Measurements from ENCODE around the gene DAAM1. TPM values are rescaled to one million over a fixed set of nuclear protein-coding genes. Genes with fewer than 3 reads are reported as not detected.
A peak's percentile ranks its signal among the peaks of the same experiment; 100 is the strongest.

Gene DAAM1
- total RNA-seq, 3 donors from 2014 or later = 50.1 to 95.9 (median 64.2) TPM

- H3K4me1 ChIP-seq = peaks cover 6 to 17% of the 10 kb centered on the region in 2 donors
- TF ChIP-seq, protein P1, sequence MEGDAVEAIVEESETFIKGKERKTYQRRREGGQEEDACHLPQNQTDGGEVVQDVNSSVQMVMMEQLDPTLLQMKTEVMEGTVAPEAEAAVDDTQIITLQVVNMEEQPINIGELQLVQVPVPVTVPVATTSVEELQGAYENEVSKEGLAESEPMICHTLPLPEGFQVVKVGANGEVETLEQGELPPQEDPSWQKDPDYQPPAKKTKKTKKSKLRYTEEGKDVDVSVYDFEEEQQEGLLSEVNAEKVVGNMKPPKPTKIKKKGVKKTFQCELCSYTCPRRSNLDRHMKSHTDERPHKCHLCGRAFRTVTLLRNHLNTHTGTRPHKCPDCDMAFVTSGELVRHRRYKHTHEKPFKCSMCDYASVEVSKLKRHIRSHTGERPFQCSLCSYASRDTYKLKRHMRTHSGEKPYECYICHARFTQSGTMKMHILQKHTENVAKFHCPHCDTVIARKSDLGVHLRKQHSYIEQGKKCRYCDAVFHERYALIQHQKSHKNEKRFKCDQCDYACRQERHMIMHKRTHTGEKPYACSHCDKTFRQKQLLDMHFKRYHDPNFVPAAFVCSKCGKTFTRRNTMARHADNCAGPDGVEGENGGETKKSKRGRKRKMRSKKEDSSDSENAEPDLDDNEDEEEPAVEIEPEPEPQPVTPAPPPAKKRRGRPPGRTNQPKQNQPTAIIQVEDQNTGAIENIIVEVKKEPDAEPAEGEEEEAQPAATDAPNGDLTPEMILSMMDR (IDR thresholded peaks at IDR 0.05) = no peak
- TF ChIP-seq POLR2A (IDR thresholded peaks at IDR 0.05) (no peak), POLR2AphosphoS5 (IDR thresholded peaks at IDR 0.05) (no peak)
- peak overlapping the region; percentile 21 to 26 for H3K27ac ChIP-seq
- H3K27me3 ChIP-seq = no peaks in the 10 kb centered on the region
- intact Hi-C loops (cut with DNase I; ENCODE audit: low total_unique reads) = no loop called here
- no peaks in the 10 kb centered on the region for H3K36me3 ChIP-seq
- no peaks in the 10 kb centered on the region for H3K9me3 ChIP-seq
- no peak overlapping the region for H3K4me3 ChIP-seq
- no peak for DNase-seq (ENCODE audit: low spot score in 2 of 2)
Observed at GRCh38 chr14:59214702-59215302, 26.3 kb downstream of the DAAM1 start.

DNA sequence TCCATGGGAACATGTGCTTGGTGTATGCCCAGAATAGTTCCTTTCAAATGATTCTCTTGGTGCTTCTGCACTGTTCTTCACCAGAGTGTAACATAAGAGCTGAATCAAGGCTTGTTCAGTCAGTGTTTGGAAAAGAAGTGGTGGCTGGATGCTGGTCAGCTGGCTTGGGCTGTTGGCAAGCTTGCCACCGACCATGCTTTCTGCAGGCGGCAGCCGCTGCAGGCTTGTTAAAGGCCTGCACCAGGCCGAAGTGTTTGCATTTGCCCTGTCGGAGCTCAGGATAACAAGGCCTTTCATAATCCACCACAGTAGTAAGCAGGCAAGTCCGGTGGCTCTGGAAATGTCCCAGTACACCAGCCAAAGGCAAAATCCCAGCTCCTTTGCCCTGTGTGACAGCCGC lies 26.9 kb downstream of the DAAM1 start:
- no peaks in the 10 kb centered on the region for H3K27me3 ChIP-seq
- H3K9me3 ChIP-seq = no peaks in the 10 kb centered on the region
- H3K27ac ChIP-seq = peak overlapping the region; percentile 21 to 66
- peaks cover 6 to 17% of the 10 kb centered on the region in 2 donors for H3K4me1 ChIP-seq
- TF ChIP-seq POLR2AphosphoS5 (IDR thresholded peaks at IDR 0.05) (peak in 2 of 3 donors; percentile 66 to 74), POLR2A (IDR thresholded peaks at IDR 0.05) (no peak)
- TF ChIP-seq, protein P1 (IDR thresholded peaks at IDR 0.05) = no peak
- peak; percentile 72 to 73 for DNase-seq (ENCODE audit: low spot score in 2 of 2)
- intact Hi-C loops (cut with DNase I; ENCODE audit: low total_unique reads) = no loop called here
- H3K4me3 ChIP-seq = no peak overlapping the region
- no peaks in the 10 kb centered on the region for H3K36me3 ChIP-seq

DNA sequence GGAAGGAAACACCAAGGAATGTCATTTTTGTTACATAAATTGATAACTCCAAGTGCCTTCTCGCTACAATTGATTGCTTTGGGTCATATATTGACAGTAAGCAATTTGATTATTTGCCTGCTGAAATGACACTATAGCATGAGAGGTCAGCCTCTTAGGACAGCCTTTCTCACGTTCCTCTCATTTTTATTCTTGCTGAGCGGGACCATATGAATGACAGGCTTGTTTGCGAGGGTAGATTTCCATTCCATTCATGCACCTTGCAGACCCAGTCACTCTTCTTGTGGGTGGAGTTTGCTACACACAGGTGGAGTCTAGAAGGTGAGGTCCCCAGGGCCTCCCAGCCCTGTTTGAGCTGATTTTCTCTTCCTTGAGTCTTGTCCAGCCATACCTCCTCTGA lies 27.3 kb downstream of the DAAM1 start:
- intact Hi-C loops (cut with DNase I; ENCODE audit: low total_unique reads) = no loop called here
- no peak for DNase-seq (ENCODE audit: low spot score in 2 of 2)
- TF ChIP-seq POLR2AphosphoS5 (IDR thresholded peaks at IDR 0.05) (no peak), POLR2A (IDR thresholded peaks at IDR 0.05) (no peak)
- TF ChIP-seq, protein P1 (IDR thresholded peaks at IDR 0.05) = no peak
- Histone ChIP-seq H3K27me3 (no peaks in the 10 kb centered on the region), H3K36me3 (no peaks in the 10 kb centered on the region), H3K9me3 (no peaks in the 10 kb centered on the region), H3K27ac (peak overlapping the region; percentile 21 to 66), H3K4me3 (no peak overlapping the region), H3K4me1 (peaks cover 6 to 17% of the 10 kb centered on the region in 2 donors)

- H3K27ac ChIP-seq = no peak overlapping the region
- TF ChIP-seq, protein P1 (IDR thresholded peaks at IDR 0.05) = no peak
- TF ChIP-seq POLR2AphosphoS5 (IDR thresholded peaks at IDR 0.05) (no peak), POLR2A (IDR thresholded peaks at IDR 0.05) (no peak)
- no peaks in the 10 kb centered on the region for H3K36me3 ChIP-seq
- intact Hi-C loops (cut with DNase I; ENCODE audit: low total_unique reads) = no loop called here
- no peaks in the 10 kb centered on the region for H3K9me3 ChIP-seq
- H3K4me1 ChIP-seq = peaks cover 6 to 17% of the 10 kb centered on the region in 2 donors
- no peak overlapping the region for H3K4me3 ChIP-seq
- no peak for DNase-seq (ENCODE audit: low spot score in 2 of 2)
- H3K27me3 ChIP-seq = no peaks in the 10 kb centered on the region
Observed at GRCh38 chr14:59217011-59217410, 28.5 kb downstream of the DAAM1 start.

GRCh38 chr14:59221568-59221967 lies 33.1 kb downstream of the DAAM1 start:
- Histone ChIP-seq H3K9me3 (no peaks in the 10 kb centered on the region), H3K27ac (peak overlapping the region; percentile 13 to 35), H3K4me1 (no peaks in the 10 kb centered on the region), H3K27me3 (no peaks in the 10 kb centered on the region), H3K4me3 (no peak overlapping the region), H3K36me3 (no peaks in the 10 kb centered on the region)
- intact Hi-C loops (cut with DNase I; ENCODE audit: low total_unique reads) = no loop called here
- DNase-seq (ENCODE audit: low spot score in 2 of 2) = no peak
- TF ChIP-seq POLR2A (IDR thresholded peaks at IDR 0.05) = no peak
- TF ChIP-seq, protein P1 (IDR thresholded peaks at IDR 0.05) = no peak
- TF ChIP-seq POLR2AphosphoS5 (IDR thresholded peaks at IDR 0.05) = no peak

Data from breast epithelium (tissue), 4 donors.